ENCODE measurements around the gene MT1X. TPM values are rescaled to one million over a fixed set of nuclear protein-coding genes. Genes with fewer than 3 reads are reported as not detected.

Gene MT1X
- total and polyA plus RNA-seq, 2 experiments from 2014 or later = 293 to 942 TPM

- no peak for DNase-seq (ENCODE audit: low spot score)
- Histone ChIP-seq H2AFZ (peak overlapping the region; percentile 67; the same call in 1 of the 2 replicates), H3K27ac (ENCODE audit: low read depth) (no peak overlapping the region), H3K36me3 (ENCODE audit: insufficient read depth) (no peaks in the 10 kb centered on the region), H3F3A (replicated peaks; ENCODE audit: low read depth) (0 out of 2 replicates have a peak, but pooled peaks cover 4% of the 10 kb centered on the region), H3K27me3 (ENCODE audit: insufficient read depth) (no peaks in the 10 kb centered on the region), H3K4me2 (peak overlapping the region; percentile 35; the same call in 1 of the 2 replicates), H3K4me3 (no peak overlapping the region), H3K79me2 (replicated peaks; ENCODE audit: insufficient read depth) (no peaks in the 10 kb centered on the region), H3K4me1 (ENCODE audit: insufficient read depth) (peaks cover 7% of the 10 kb centered on the region; the same call in 1 of the 2 replicates), H4K20me1 (replicated peaks; ENCODE audit: insufficient read depth) (no peaks in the 10 kb centered on the region), H3K9me2 (ENCODE audit: insufficient read depth) (no peaks in the 10 kb centered on the region)
- peaks cover 12% of the 10 kb centered on the region; the same call in 2 of the 3 replicates for H3K9me3 Mint-ChIP-seq
- ATAC-seq = peak; percentile 52
- H3K27me3 Mint-ChIP-seq (ENCODE audit: insufficient read depth, low read depth, poor library complexity) = peaks cover 9% of the 10 kb centered on the region
- H3K27ac Mint-ChIP-seq = no peak overlapping the region
- 0 out of 3 replicates have a peak, but pooled peaks cover 3% of the 10 kb centered on the region for H3K36me3 Mint-ChIP-seq (ENCODE audit: low read depth)
- peaks cover 11% of the 10 kb centered on the region for H3K4me1 Mint-ChIP-seq
- H3K4me3 Mint-ChIP-seq = no peak overlapping the region
- TF ChIP-seq CREB1 (CRISPR knock-in tag; IDR thresholded peaks at IDR 0.05; ENCODE audit: low read depth) (no peak), ZNF114 (CRISPR knock-in tag; IDR thresholded peaks at IDR 0.05) (no peak), EZH2 (IDR thresholded peaks at IDR 0.05; ENCODE audit: low read depth, unreplicated experiment) (no peak), STAT1 (IDR thresholded peaks at IDR 0.05; ENCODE audit: unreplicated experiment) (no peak), JUNB (IDR thresholded peaks at IDR 0.05; ENCODE audit: unreplicated experiment) (no peak), REST (IDR thresholded peaks at IDR 0.05; ENCODE audit: unreplicated experiment) (no peak), ZNF331 (CRISPR knock-in tag; IDR thresholded peaks at IDR 0.05; ENCODE audit: low read depth) (no peak)
- TF ChIP-seq, protein P1, sequence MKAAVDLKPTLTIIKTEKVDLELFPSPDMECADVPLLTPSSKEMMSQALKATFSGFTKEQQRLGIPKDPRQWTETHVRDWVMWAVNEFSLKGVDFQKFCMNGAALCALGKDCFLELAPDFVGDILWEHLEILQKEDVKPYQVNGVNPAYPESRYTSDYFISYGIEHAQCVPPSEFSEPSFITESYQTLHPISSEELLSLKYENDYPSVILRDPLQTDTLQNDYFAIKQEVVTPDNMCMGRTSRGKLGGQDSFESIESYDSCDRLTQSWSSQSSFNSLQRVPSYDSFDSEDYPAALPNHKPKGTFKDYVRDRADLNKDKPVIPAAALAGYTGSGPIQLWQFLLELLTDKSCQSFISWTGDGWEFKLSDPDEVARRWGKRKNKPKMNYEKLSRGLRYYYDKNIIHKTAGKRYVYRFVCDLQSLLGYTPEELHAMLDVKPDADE (IDR thresholded peaks at IDR 0.05) = no peak
- TF ChIP-seq, protein P2, sequence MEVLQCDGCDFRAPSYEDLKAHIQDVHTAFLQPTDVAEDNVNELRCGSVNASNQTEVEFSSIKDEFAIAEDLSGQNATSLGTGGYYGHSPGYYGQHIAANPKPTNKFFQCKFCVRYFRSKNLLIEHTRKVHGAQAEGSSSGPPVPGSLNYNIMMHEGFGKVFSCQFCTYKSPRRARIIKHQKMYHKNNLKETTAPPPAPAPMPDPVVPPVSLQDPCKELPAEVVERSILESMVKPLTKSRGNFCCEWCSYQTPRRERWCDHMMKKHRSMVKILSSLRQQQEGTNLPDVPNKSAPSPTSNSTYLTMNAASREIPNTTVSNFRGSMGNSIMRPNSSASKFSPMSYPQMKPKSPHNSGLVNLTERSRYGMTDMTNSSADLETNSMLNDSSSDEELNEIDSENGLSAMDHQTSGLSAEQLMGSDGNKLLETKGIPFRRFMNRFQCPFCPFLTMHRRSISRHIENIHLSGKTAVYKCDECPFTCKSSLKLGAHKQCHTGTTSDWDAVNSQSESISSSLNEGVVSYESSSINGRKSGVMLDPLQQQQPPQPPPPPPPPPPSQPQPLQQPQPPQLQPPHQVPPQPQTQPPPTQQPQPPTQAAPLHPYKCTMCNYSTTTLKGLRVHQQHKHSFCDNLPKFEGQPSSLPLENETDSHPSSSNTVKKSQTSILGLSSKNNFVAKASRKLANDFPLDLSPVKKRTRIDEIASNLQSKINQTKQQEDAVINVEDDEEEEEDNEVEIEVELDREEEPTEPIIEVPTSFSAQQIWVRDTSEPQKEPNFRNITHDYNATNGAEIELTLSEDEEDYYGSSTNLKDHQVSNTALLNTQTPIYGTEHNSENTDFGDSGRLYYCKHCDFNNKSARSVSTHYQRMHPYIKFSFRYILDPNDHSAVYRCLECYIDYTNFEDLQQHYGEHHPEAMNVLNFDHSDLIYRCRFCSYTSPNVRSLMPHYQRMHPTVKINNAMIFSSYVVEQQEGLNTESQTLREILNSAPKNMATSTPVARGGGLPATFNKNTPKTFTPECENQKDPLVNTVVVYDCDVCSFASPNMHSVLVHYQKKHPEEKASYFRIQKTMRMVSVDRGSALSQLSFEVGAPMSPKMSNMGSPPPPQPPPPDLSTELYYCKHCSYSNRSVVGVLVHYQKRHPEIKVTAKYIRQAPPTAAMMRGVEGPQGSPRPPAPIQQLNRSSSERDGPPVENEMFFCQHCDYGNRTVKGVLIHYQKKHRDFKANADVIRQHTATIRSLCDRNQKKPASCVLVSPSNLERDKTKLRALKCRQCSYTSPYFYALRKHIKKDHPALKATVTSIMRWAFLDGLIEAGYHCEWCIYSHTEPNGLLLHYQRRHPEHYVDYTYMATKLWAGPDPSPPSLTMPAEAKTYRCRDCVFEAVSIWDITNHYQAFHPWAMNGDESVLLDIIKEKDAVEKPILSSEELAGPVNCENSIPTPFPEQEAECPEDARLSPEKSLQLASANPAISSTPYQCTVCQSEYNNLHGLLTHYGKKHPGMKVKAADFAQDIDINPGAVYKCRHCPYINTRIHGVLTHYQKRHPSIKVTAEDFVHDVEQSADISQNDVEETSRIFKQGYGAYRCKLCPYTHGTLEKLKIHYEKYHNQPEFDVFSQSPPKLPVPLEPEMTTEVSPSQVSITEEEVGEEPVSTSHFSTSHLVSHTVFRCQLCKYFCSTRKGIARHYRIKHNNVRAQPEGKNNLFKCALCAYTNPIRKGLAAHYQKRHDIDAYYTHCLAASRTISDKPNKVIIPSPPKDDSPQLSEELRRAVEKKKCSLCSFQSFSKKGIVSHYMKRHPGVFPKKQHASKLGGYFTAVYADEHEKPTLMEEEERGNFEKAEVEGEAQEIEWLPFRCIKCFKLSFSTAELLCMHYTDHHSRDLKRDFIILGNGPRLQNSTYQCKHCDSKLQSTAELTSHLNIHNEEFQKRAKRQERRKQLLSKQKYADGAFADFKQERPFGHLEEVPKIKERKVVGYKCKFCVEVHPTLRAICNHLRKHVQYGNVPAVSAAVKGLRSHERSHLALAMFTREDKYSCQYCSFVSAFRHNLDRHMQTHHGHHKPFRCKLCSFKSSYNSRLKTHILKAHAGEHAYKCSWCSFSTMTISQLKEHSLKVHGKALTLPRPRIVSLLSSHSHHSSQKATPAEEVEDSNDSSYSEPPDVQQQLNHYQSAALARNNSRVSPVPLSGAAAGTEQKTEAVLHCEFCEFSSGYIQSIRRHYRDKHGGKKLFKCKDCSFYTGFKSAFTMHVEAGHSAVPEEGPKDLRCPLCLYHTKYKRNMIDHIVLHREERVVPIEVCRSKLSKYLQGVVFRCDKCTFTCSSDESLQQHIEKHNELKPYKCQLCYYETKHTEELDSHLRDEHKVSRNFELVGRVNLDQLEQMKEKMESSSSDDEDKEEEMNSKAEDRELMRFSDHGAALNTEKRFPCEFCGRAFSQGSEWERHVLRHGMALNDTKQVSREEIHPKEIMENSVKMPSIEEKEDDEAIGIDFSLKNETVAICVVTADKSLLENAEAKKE (CRISPR knock-in tag; IDR thresholded peaks at IDR 0.05) = no peak
These were observed 19.3 kb downstream of the MT1X start for GRCh38 chr16:56701534-56701933.
